ENCODE measurements around the gene FAM20B.

The FAM20B gene

GRCh38 chr1:179092896-179093461 is 67.3 kb downstream of the FAM20B start:
- DNase-seq (ENCODE audit: low spot score), result no peak

GRCh38 chr1:179094818-179095217 is 69.1 kb downstream of the FAM20B start:
- DNase-seq (ENCODE audit: low spot score), result no peak

- DNase-seq (ENCODE audit: low spot score), result no peak
These were observed 69.7 kb downstream of the FAM20B start for GRCh38 chr1:179095377-179095776.

- no peak for DNase-seq (ENCODE audit: low spot score)
These were observed 70.2 kb downstream of the FAM20B start for GRCh38 chr1:179095924-179096323.

- no peak for DNase-seq (ENCODE audit: low spot score)
These were observed 74.2 kb downstream of the FAM20B start for GRCh38 chr1:179099891-179100290.

GRCh38 chr1:179101566-179101965 is 75.9 kb downstream of the FAM20B start:
- no peak for DNase-seq (ENCODE audit: low spot score)

GRCh38 chr1:179103999-179104398 is 78.3 kb downstream of the FAM20B start:
- DNase-seq (ENCODE audit: low spot score), result no peak

- DNase-seq (ENCODE audit: low spot score), result no peak
These were observed 79.0 kb downstream of the FAM20B start for GRCh38 chr1:179104611-179105250.

GRCh38 chr1:179105393-179105792 is 79.7 kb downstream of the FAM20B start:
- DNase-seq (ENCODE audit: low spot score), result no peak

- DNase-seq (ENCODE audit: low spot score), result no peak
These were observed 82.3 kb downstream of the FAM20B start for GRCh38 chr1:179107706-179108629.

GRCh38 chr1:179108644-179109043 is 83.0 kb downstream of the FAM20B start:
- DNase-seq (ENCODE audit: low spot score), result no peak

GRCh38 chr1:179115181-179115580 is 89.5 kb downstream of the FAM20B start:
- DNase-seq (ENCODE audit: low spot score), result no peak

- DNase-seq (ENCODE audit: low spot score), result no peak
These were observed 93.8 kb downstream of the FAM20B start for GRCh38 chr1:179119513-179119912.

GRCh38 chr1:179120736-179121135 is 95.0 kb downstream of the FAM20B start:
- DNase-seq (ENCODE audit: low spot score), result no peak

- peak; percentile 53 for DNase-seq (ENCODE audit: low spot score)
These were observed 95.7 kb downstream of the FAM20B start for GRCh38 chr1:179121159-179121938.

GRCh38 chr1:179124873-179125272 is 99.2 kb downstream of the FAM20B start:
- no peak for DNase-seq (ENCODE audit: low spot score)

Data from Ammon's horn (tissue), 1 donor.